Measurements from ENCODE around the gene BCL11B. TPM values are rescaled to one million over a fixed set of nuclear protein-coding genes. Genes with fewer than 3 reads are reported as not detected.

Gene BCL11B
- total and polyA plus RNA-seq, 9 of the 15 experiments (the other 6 are each of a cell fraction or from before 2014, with no cell fraction given), result 0.09 TPM; not detected in 8

- H3K9me3 ChIP-seq (replicated peaks; ENCODE audit: control insufficient read depth, insufficient read depth, low read depth, low read length), result no peaks in the 10 kb centered on the region
- peaks cover 0 to 6% of the 10 kb centered on the region in 2 experiments; a peak in 2 of 5 replicates for H3K27me3 ChIP-seq (ENCODE audit: control insufficient read depth in 2 of 2, insufficient read depth in 2 of 2, low read length in 2 of 2)
- DNase-seq (ENCODE audit: extremely low read depth in 1 of 4, low spot score in 3 of 4) (no peak), ATAC-seq (no peak), FAIRE-seq (no peak)
- intact Hi-C loops (cut with micrococcal nuclease), result no loop called here
- in situ Hi-C loops (cut with MboI), result no loop called here
- no peak overlapping the region for H3K4me3 ChIP-seq
- no peak overlapping the region for H3K9ac ChIP-seq (ENCODE audit: insufficient read depth in 1 of 2, low read depth in 2 of 2, low read length in 2 of 2)
- no peaks in the 10 kb centered on the region for H3K9me1 ChIP-seq (ENCODE audit: control insufficient read depth, insufficient read depth, low read length)
- CTCF ChIA-PET (ENCODE audit: low intra/inter-chr PET ratio), result no interaction called here
- H3K4me1 ChIP-seq (replicated peaks in 1 of 2; ENCODE audit: control insufficient read depth in 2 of 2, insufficient read depth in 2 of 2, low read length in 2 of 2), result no peaks in the 10 kb centered on the region
- TF ChIP-seq GABPB2 (CRISPR knock-in tag; conservative IDR thresholded peaks at IDR 0.05) (no peak), MCM7 (IDR thresholded peaks at IDR 0.05) (no peak), ZNF436 (CRISPR knock-in tag; IDR thresholded peaks at IDR 0.05) (no peak), DACH1 (IDR thresholded peaks at IDR 0.05; ENCODE audit: partially characterized antibody) (no peak), PRDM10 (IDR thresholded peaks at IDR 0.05; ENCODE audit: partially characterized antibody) (no peak), ZNF316 (IDR thresholded peaks at IDR 0.05) (no peak), CXXC5 (CRISPR knock-in tag; IDR thresholded peaks at IDR 0.05) (no peak), JUNB (CRISPR knock-in tag; conservative IDR thresholded peaks at IDR 0.05) (no peak), EWSR1 (IDR thresholded peaks at IDR 0.05; ENCODE audit: borderline replicate concordance, low read depth, partially characterized antibody) (no peak), DDX20 (tag; IDR thresholded peaks at IDR 0.05; ENCODE audit: low read depth) (no peak), U2AF1 (optimal IDR thresholded peaks at IDR 0.05; ENCODE audit: low read depth, low read length) (no peak), THRB (CRISPR knock-in tag; conservative IDR thresholded peaks at IDR 0.05) (no peak), POLR3G (IDR thresholded peaks at IDR 0.05; ENCODE audit: extremely low read depth, insufficient read length, insufficient replicate concordance) (no peak), ZBTB7A (IDR thresholded peaks at IDR 0.05; ENCODE audit: borderline replicate concordance, control insufficient read depth, low read depth, low read length) (no peak), GTF2A2 (tag; IDR thresholded peaks at IDR 0.05) (no peak), SP2 (IDR thresholded peaks at IDR 0.05; ENCODE audit: extremely low read depth, low read depth, low read length, poor library complexity, severe bottlenecking) (no peak), SREBF1 (IDR thresholded peaks at IDR 0.05; ENCODE audit: borderline replicate concordance, low read depth, low read length) (no peak)
- H3K4me2 ChIP-seq (ENCODE audit: insufficient read depth, low read length), result no peak overlapping the region
- BruUV-seq (replicated peaks), result no TSS peak
- no peaks in the 10 kb centered on the region for H3K36me3 ChIP-seq (ENCODE audit: control insufficient read depth, insufficient read depth, low read length)
- no peaks in the 10 kb centered on the region for H3K79me2 ChIP-seq (ENCODE audit: control insufficient read depth, insufficient read depth, low read length)
- H3K27ac ChIP-seq (ENCODE audit: extremely low read depth, low read depth, low read length), result no peak overlapping the region
- 0% methylated on average over 6 of the region's 7 CpGs for WGBS (ENCODE audit: insufficient coverage, low coverage, missing lambda C conversion rate)
- no peaks in the 10 kb centered on the region for H4K20me1 ChIP-seq (replicated peaks; ENCODE audit: control insufficient read depth, insufficient read depth, low read length)
- POLR2A ChIA-PET, result no interaction called here
- H2AFZ ChIP-seq (ENCODE audit: low read depth, low read length), result no peak overlapping the region
Measured at GRCh38 chr14:99312106-99312505, 40.1 kb upstream of the BCL11B start.
